Measurements from ENCODE around the gene RBFOX1.

Gene RBFOX1

DNA sequence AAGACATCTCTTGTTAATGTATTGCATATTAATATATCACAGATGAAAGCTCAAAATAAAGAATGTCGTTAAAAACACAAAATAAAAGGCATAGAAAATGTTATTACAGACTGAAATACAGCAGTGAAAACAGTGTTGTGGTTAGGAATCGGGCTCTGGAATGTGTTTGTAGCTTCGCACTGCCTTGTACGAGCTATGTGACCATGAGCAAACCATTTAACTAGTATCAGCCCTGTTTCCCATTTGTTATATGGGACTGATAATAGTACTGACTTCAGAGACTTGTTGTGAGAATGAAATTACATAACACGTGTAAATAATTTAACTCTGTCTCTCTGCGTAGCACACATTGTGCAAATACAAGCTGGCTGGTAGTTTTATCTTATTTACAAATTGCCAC, 648 bp upstream of the RBFOX1 start:
- TF ChIP-seq, protein P1, sequence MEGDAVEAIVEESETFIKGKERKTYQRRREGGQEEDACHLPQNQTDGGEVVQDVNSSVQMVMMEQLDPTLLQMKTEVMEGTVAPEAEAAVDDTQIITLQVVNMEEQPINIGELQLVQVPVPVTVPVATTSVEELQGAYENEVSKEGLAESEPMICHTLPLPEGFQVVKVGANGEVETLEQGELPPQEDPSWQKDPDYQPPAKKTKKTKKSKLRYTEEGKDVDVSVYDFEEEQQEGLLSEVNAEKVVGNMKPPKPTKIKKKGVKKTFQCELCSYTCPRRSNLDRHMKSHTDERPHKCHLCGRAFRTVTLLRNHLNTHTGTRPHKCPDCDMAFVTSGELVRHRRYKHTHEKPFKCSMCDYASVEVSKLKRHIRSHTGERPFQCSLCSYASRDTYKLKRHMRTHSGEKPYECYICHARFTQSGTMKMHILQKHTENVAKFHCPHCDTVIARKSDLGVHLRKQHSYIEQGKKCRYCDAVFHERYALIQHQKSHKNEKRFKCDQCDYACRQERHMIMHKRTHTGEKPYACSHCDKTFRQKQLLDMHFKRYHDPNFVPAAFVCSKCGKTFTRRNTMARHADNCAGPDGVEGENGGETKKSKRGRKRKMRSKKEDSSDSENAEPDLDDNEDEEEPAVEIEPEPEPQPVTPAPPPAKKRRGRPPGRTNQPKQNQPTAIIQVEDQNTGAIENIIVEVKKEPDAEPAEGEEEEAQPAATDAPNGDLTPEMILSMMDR (conservative IDR thresholded peaks at IDR 0.05; ENCODE audit: low read depth, low read length) = no peak
- H3K4me3 ChIP-seq (ENCODE audit: low read length) = no peak overlapping the region
- no peak for DNase-seq (ENCODE audit: low read depth)

DNA sequence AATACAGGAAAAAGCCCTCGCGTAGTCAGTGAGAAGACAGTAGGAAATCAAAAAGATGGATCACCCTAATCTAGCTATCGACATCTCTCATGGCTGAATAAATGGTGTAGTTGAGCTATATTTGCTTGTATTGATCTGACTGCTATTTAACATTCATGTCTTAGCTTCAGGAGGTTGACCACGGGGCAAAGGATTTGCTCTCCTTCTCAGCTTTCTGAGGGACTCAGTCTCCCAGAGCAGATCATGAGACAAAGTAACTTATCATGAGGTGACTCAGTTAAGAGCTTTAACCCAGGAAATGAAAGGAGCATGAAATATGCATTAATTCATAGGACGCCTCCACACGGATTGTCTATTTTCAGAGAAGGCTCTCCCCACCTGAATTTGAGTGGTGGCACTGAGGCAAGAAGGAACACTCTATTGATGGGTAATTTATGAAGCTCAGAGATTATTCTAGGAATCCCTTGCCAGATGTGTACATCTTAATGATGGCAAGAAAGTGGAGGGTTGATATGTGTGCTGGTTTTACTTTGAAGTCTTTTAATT, 608 bp downstream of the RBFOX1 start:
- no peak overlapping the region for H3K4me3 ChIP-seq (ENCODE audit: low read length)
- no peak for DNase-seq (ENCODE audit: low read depth)
- TF ChIP-seq, protein P1 (conservative IDR thresholded peaks at IDR 0.05; ENCODE audit: low read depth, low read length) = no peak

DNA sequence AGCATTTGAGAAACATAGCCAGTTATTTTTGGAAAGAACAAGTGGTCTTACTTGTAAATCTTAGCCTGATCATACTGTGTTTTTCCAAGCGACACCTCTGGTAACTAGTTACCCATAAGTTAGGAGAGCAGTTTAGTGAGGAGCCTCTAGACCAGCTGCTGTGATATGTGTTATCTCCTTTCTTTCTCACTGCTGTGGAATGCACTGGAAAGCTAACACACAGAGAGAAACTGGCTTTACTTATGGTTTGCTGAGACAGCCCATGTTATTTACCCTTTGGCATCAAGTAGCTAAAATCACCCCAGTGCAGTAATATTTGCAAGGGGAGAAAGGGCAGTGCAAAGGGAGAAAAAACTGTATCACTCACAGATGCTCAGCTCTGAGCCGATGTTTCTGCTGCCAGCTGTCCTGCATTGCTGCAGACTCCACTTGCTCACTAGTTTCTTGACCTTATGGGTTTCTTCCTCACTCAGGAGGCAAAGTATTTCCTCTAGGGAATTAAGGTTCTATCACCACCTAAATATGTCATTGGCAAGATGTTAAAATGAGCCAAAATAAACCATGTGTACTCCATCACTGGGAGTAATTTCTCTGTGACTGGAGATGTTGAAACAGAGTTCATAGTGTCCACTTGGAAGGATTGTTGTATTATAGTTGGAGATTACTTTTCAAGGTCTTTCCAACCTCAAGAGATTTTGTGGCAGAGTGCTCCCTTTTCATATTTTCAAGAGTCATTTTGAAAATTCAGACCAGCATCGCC, 2.3 kb downstream of the RBFOX1 start:
- H3K4me3 ChIP-seq (ENCODE audit: low read length) = no peak overlapping the region
- DNase-seq (ENCODE audit: low read depth) = no peak
- TF ChIP-seq, protein P1 (conservative IDR thresholded peaks at IDR 0.05; ENCODE audit: low read depth, low read length) = no peak

DNA sequence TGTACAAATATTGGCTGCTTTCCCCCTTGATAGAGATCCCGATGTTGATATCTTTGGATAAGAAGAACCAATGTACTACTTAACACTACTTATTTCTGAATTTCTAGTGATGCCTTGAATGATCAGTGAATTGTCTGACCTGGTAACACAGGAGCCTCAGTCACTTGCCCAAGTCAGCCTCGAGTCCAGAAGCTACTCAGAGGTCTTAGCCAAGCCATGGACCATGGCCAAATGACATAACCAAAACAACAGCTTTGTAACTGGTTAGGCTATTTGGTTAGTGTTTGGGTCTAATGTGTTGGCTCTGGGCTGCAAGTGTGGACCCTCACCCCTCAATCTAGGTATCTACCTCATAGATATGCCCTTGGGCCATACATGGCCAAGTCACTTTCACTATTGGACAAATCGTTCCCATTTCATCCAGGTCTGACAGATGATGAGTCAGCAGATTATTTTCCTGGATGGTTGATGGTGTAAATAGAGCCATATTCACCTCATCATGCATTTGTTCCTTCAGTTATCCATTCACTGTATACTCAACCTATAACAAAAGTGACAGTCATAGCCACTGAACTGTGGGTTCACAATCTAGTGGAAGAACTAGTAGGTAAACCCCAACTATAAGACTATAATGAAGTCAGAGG, 3.5 kb downstream of the RBFOX1 start:
- no peak for DNase-seq (ENCODE audit: low read depth)
- TF ChIP-seq, protein P1 (conservative IDR thresholded peaks at IDR 0.05; ENCODE audit: low read depth, low read length) = no peak
- no peak overlapping the region for H3K4me3 ChIP-seq (ENCODE audit: low read length)

DNA sequence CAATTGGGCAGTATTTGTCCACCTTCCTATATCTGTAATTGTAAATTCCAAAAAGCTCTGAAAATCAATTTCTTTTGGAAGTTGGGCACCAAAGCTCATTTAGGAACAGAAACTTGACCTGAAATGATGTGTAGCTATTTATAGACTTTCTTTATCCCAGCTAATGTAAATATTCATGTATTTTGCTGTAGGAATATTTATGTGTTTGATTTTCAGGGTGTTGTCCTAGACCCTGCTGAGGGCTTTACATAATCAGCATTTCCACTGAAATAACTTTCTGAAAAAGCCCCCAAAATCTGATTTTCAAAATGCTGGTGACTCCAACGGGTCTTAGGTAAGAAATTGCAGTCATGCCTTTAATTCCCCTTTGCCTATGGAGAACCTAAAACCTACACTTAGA, 4.1 kb downstream of the RBFOX1 start:
- no peak overlapping the region for H3K4me3 ChIP-seq (ENCODE audit: low read length)
- TF ChIP-seq, protein P1 (conservative IDR thresholded peaks at IDR 0.05; ENCODE audit: low read depth, low read length) = no peak
- no peak for DNase-seq (ENCODE audit: low read depth)

DNA sequence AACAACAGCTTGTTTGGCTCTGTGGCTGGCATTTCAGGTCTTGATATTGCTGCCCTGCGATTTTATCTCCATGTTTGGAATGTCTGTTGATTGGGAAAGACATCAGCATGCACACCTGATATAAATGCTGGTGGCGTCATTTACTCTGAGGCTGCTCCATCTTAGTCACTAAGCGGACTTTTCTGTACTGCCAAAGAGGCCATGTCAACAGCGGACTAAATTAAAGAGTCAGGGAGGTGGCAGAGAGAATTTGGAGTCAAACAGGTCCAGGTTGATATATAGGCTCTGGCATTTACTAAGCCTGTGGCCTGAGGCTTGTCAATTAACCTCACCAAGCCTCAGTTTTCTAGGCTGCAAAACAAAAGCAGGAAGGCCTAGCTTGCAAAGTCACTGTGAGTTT, 6.2 kb downstream of the RBFOX1 start:
- DNase-seq (ENCODE audit: low read depth) = no peak
- H3K4me3 ChIP-seq (ENCODE audit: low read length) = no peak overlapping the region
- TF ChIP-seq, protein P1 (conservative IDR thresholded peaks at IDR 0.05; ENCODE audit: low read depth, low read length) = no peak
